SK-N-SH treated with all-trans-retinoic acid at 6 μM for 48 hours (cell line): ENCODE data around the gene GLT6D1.

ENCODE experiments used
- BACH2 ChIP-seq: fragments of 250-450 bp; sonication (Bioruptor Pico); IDR thresholded peaks from 2 replicates; pipeline ENCODE4 v1.9.0; 2021; ENCODE audit warnings: mild to moderate bottlenecking, borderline replicate concordance
- ESRRG ChIP-seq: fragments of 250-450 bp; sonication (Bioruptor Pico); IDR thresholded peaks from 2 replicates; pipeline ENCODE4 v1.6.1; 2021; ENCODE audit warnings: mild to moderate bottlenecking
- SNAI2 ChIP-seq: fragments of 250-450 bp; sonication (Bioruptor Pico); IDR thresholded peaks from 2 replicates; pipeline ENCODE4 v1.5.0; 2020; ENCODE audit warnings: mild to moderate bottlenecking, moderate library complexity
- ZFP30 ChIP-seq: fragments of 450-650 bp; formaldehyde crosslinking; IDR thresholded peaks from 2 replicates; pipeline ENCODE4 v1.5.0; 2022; ENCODE audit warnings: mild to moderate bottlenecking, moderate library complexity

DNA sequence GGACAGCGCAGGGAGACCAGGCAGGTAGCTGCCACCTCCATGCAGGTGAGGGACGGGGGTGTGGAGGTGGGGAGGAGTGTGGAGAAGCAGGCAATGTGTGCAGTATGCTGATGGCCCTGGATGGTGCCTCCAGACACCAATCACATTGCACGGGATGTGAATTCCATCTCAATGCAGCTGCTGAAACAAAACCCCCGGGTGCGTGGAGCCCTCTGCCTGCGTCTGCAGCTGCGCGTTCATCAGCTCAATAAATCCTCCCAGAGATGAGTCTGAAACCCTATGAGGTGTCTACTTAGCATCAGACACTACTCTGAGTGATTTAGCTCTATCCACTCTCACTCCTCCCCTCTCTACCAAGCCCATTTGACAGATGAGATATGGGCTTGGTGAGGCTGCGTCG is 49.7 kb upstream of the GLT6D1 start:
- TF ChIP-seq ZFP30 (no peak), ESRRG (CRISPR knock-in tag) (no peak), SNAI2 (no peak), BACH2 (CRISPR knock-in tag) (no peak)
